H9 (cell line): ENCODE data around the gene FMNL1. TPM values are rescaled to one million over a fixed set of nuclear protein-coding genes. Genes with fewer than 3 reads are reported as not detected.

ENCODE experiments used
- DNase-seq: peaks from one replicate; pipeline ENCODE4 v3.0.0-alpha.2; 2017
- H2AFZ ChIP-seq: one replicate; pipeline ENCODE4 v1.6.1; 2013; ENCODE audit warnings: mild to moderate bottlenecking, low read length, control low read depth, moderate library complexity
- H2AK5ac ChIP-seq: 2 replicates; pipeline ENCODE4 v1.6.1; 2013; ENCODE audit warnings: low read length, control low read depth, mixed read lengths; ENCODE audit not compliant: insufficient read length
- H2BK120ac ChIP-seq: one replicate; pipeline ENCODE4 v1.6.1; 2013; ENCODE audit warnings: low read depth, mild to moderate bottlenecking, low read length, control low read depth, inconsistent platforms; ENCODE audit not compliant: poor library complexity, severe bottlenecking
- H2BK12ac ChIP-seq: 2 replicates; pipeline ENCODE4 v1.6.1; 2013; ENCODE audit warnings: low read length, control low read depth, mixed read lengths, low read depth; ENCODE audit not compliant: insufficient read length
- H2BK15ac ChIP-seq: 2 replicates; pipeline ENCODE4 v1.6.1; 2013; ENCODE audit warnings: low read depth, low read length, control low read depth
- H2BK20ac ChIP-seq: one replicate; pipeline ENCODE4 v1.6.1; 2013; ENCODE audit warnings: low read depth, mild to moderate bottlenecking, low read length, control low read depth, inconsistent platforms; ENCODE audit not compliant: poor library complexity, severe bottlenecking
- H2BK5ac ChIP-seq: 2 replicates; pipeline ENCODE4 v1.6.1; 2013; ENCODE audit warnings: low read length, control low read depth, mixed read lengths; ENCODE audit not compliant: insufficient read length
- H3K14ac ChIP-seq: 2 replicates; pipeline ENCODE4 v1.6.1; 2013; ENCODE audit warnings: low read length, control low read depth; ENCODE audit not compliant: insufficient read depth
- H3K18ac ChIP-seq: 2 replicates; pipeline ENCODE4 v1.6.1; 2013; ENCODE audit warnings: low read depth, mild to moderate bottlenecking, mixed read lengths, low read length, control low read depth; ENCODE audit not compliant: insufficient read length
- H3K23ac ChIP-seq: 2 replicates; pipeline ENCODE4 v1.6.1; 2013; ENCODE audit warnings: low read length, control low read depth, mixed read lengths, low read depth; ENCODE audit not compliant: insufficient read length
- H3K23me2 ChIP-seq: 2 replicates; pipeline ENCODE4 v1.6.1; 2013; ENCODE audit warnings: low read depth, mild to moderate bottlenecking, mixed read lengths, low read length, control low read depth; ENCODE audit not compliant: insufficient read length, poor library complexity, severe bottlenecking
- H3K27ac ChIP-seq: 2 replicates; pipeline ENCODE4 v1.5.1; 2013; ENCODE audit warnings: low read length, control low read depth, mixed read lengths, low read depth; ENCODE audit not compliant: insufficient read length
- H3K27me3 ChIP-seq: 2 replicates; pipeline ENCODE4 v1.6.1; 2013; ENCODE audit warnings: low read length, control low read depth, inconsistent platforms; ENCODE audit not compliant: insufficient read depth
- H3K4ac ChIP-seq: 2 replicates; pipeline ENCODE4 v1.6.1; 2013; ENCODE audit warnings: low read depth, mild to moderate bottlenecking, control low read depth, inconsistent platforms, low read length, moderate library complexity
- H3K4me1 ChIP-seq: 2 replicates; pipeline ENCODE4 v1.6.1; 2013; ENCODE audit warnings: low read length, control low read depth, inconsistent platforms; ENCODE audit not compliant: insufficient read depth
- H3K4me2 ChIP-seq: 2 replicates; pipeline ENCODE4 v1.6.1; 2013; ENCODE audit warnings: low read length, control low read depth, mixed read lengths; ENCODE audit not compliant: insufficient read length, insufficient read depth
- H3K56ac ChIP-seq: 2 replicates; pipeline ENCODE4 v1.6.1; 2013; ENCODE audit warnings: low read depth, mild to moderate bottlenecking, mixed read lengths, low read length, control low read depth; ENCODE audit not compliant: insufficient read length
- H3K79me1 ChIP-seq: 2 replicates; pipeline ENCODE4 v1.6.1; 2013; ENCODE audit warnings: low read depth, mild to moderate bottlenecking, moderate library complexity, low read length, control low read depth, inconsistent platforms; ENCODE audit not compliant: insufficient read depth, poor library complexity, severe bottlenecking
- H3K79me2 ChIP-seq: 2 replicates; pipeline ENCODE4 v1.6.1; 2013; ENCODE audit warnings: low read length, control low read depth, inconsistent platforms; ENCODE audit not compliant: insufficient read depth
- H3K9ac ChIP-seq: 2 replicates; pipeline ENCODE4 v1.6.1; 2013; ENCODE audit warnings: low read length, control low read depth, mixed read lengths; ENCODE audit not compliant: insufficient read length; ENCODE audit errors: extremely low read depth
- H3K9me3 ChIP-seq: one replicate; pipeline ENCODE4 v1.6.1; 2013; ENCODE audit warnings: low read depth, low read length, inconsistent platforms; ENCODE audit not compliant: control insufficient read depth
- H3T11ph ChIP-seq: one replicate; pipeline ENCODE4 v1.6.1; 2013; ENCODE audit warnings: mild to moderate bottlenecking, low read length, control low read depth, inconsistent platforms
- H4K20me1 ChIP-seq: one replicate; pipeline ENCODE4 v1.6.1; 2013; ENCODE audit not compliant: control insufficient read depth, insufficient read length, insufficient read depth
- H4K5ac ChIP-seq: 2 replicates; pipeline ENCODE4 v1.6.1; 2013; ENCODE audit warnings: low read depth, mild to moderate bottlenecking, mixed read lengths, low read length, control low read depth; ENCODE audit not compliant: insufficient read length
- H4K8ac ChIP-seq: replicated peaks from 2 replicates; pipeline ENCODE4 v1.6.1; 2013; ENCODE audit warnings: low read length, control low read depth, mixed read lengths, low read depth; ENCODE audit not compliant: insufficient read length
- H4K91ac ChIP-seq: 2 replicates; pipeline ENCODE4 v1.6.1; 2013; ENCODE audit warnings: low read depth, mild to moderate bottlenecking, moderate library complexity, mixed read lengths, low read length, control low read depth; ENCODE audit not compliant: insufficient read length
- H3K27ac Mint-ChIP-seq, 3 experiments: 2 replicates in 2 of 3; 3 replicates in 1 of 3; pipeline ENCODE4 v1.8.0; 2020 to 2021; ENCODE audit warnings: mixed read lengths in 3 of 3, mild to moderate bottlenecking in 1 of 3, moderate library complexity in 1 of 3
- H3K27me3 Mint-ChIP-seq: 2 replicates; pipeline ENCODE4 v1.8.0; 2021; ENCODE audit warnings: low read depth, mild to moderate bottlenecking, moderate library complexity, mixed read lengths
- H3K36me3 Mint-ChIP-seq, 3 experiments: 2 replicates in 2 of 3; 3 replicates in 1 of 3; pipeline ENCODE4 v1.8.0; 2020 to 2021; ENCODE audit warnings: low read depth in 3 of 3, mixed read lengths in 3 of 3; ENCODE audit not compliant: insufficient read depth in 1 of 3
- H3K4me1 Mint-ChIP-seq, 2 experiments: 2 replicates each; pipeline ENCODE4 v1.8.0; 2020; ENCODE audit warnings: mixed read lengths in 2 of 2
- H3K4me3 Mint-ChIP-seq, 2 experiments: 2 replicates in 1 of 2; 3 replicates in 1 of 2; pipeline ENCODE4 v1.8.0; 2020 to 2021; ENCODE audit warnings: mild to moderate bottlenecking in 2 of 2, mixed read lengths in 2 of 2, moderate library complexity in 1 of 2
- H3K9me3 Mint-ChIP-seq, 2 experiments: 2 replicates in 1 of 2; 3 replicates in 1 of 2; pipeline ENCODE4 v1.8.0; 2020; ENCODE audit warnings: mild to moderate bottlenecking in 2 of 2, mixed read lengths in 2 of 2, moderate library complexity in 1 of 2
- CTCF ChIP-seq: fragments of 200-600 bp; sonication (generic); conservative IDR thresholded peaks from 3 replicates; pipeline ENCODE4 v1.8.0; 2021; ENCODE audit warnings: antibody characterized with exemption, mild to moderate bottlenecking
- WGBS: extraction: QIAGEN DNeasy Blood & Tissue Kit; methylation state at CpG from one replicate; pipeline ENCODE4 v1.1.7; 2013; ENCODE audit warnings: missing lambda C conversion rate, low lambda C conversion rate, mixed read lengths; ENCODE audit not compliant: insufficient read length; ENCODE audit errors: extremely low coverage; 5-methylcytosine and 5-hydroxymethylcytosine counted together
- total RNA-seq: library from RNA; stranded (reverse); gene quantifications from 2 replicates; pipeline ENCODE4 v1.2.1, GENCODE V29; 2021

FMNL1 gene
- total RNA-seq, 1 experiment from 2014 or later, result 6.9 TPM

- no CpG with 5 or more reads among the region's 3 CpGs for WGBS
Observed at GRCh38 chr17:45279898-45280297, 58.2 kb downstream of the FMNL1 start.

More at GRCh38 chr17:45279898-45280297, 58.2 kb downstream of the FMNL1 start:
- H3K4me3 Mint-ChIP-seq, result no peak overlapping the region
- H2AFZ ChIP-seq, result no peak overlapping the region
- H4K91ac ChIP-seq, result no peak overlapping the region
- H3K79me2 ChIP-seq, result no peaks in the 10 kb centered on the region
- H2BK5ac ChIP-seq, result no peak overlapping the region
- H3K14ac ChIP-seq, result no peak overlapping the region
- no peaks in the 10 kb centered on the region for H3K27me3 ChIP-seq
- no peaks in the 10 kb centered on the region for H3K9me3 Mint-ChIP-seq
- H3K27me3 Mint-ChIP-seq, result no peaks in the 10 kb centered on the region
- no peak overlapping the region for H3K4me2 ChIP-seq
- H3K4me1 ChIP-seq, result no peaks in the 10 kb centered on the region
- H2BK12ac ChIP-seq, result no peak overlapping the region
- H3K27ac ChIP-seq, result no peak overlapping the region
- no peak overlapping the region for H3K23ac ChIP-seq
- no peak overlapping the region for H3K9ac ChIP-seq
- DNase-seq, result no peak
- H2BK20ac ChIP-seq, result no peak overlapping the region
- H2BK15ac ChIP-seq, result no peak overlapping the region
- no peak overlapping the region for H2AK5ac ChIP-seq
- H3K79me1 ChIP-seq, result no peaks in the 10 kb centered on the region
- no peak overlapping the region for H3T11ph ChIP-seq
- no peak overlapping the region for H3K4ac ChIP-seq
- no peak for TF ChIP-seq CTCF
- H4K20me1 ChIP-seq, result no peaks in the 10 kb centered on the region
- H3K9me3 ChIP-seq, result no peaks in the 10 kb centered on the region
- no peaks in the 10 kb centered on the region for H3K23me2 ChIP-seq
- no peak overlapping the region for H2BK120ac ChIP-seq
- H3K18ac ChIP-seq, result no peak overlapping the region
- peaks cover 7 to 8% of the 10 kb centered on the region in 2 experiments for H3K4me1 Mint-ChIP-seq
- no peak overlapping the region for H4K8ac ChIP-seq
- H3K56ac ChIP-seq, result no peak overlapping the region
- H4K5ac ChIP-seq, result no peak overlapping the region
- no peak overlapping the region for H3K27ac Mint-ChIP-seq
- peaks cover 6 to 39% (median 26%) of the 10 kb centered on the region in 3 experiments; a peak in 6 of 7 replicates for H3K36me3 Mint-ChIP-seq
